Activated CD4-positive, alpha-beta T cell treated with anti-CD3 and anti-CD28 coated beads, Interleukin-2, amount 50 U/mL, for 16 hours (primary cell): ENCODE measurements around the gene DUSP15.

ENCODE experiments used
- DNase-seq: peaks from one replicate; pipeline ENCODE4 v3.0.0-alpha.2; 2020

Gene DUSP15

GRCh38 chr20:31890646-31891045 is 20.3 kb upstream of the DUSP15 start:
- no peak for DNase-seq

GRCh38 chr20:31883829-31884228 is 13.5 kb upstream of the DUSP15 start:
- no peak for DNase-seq

DNA sequence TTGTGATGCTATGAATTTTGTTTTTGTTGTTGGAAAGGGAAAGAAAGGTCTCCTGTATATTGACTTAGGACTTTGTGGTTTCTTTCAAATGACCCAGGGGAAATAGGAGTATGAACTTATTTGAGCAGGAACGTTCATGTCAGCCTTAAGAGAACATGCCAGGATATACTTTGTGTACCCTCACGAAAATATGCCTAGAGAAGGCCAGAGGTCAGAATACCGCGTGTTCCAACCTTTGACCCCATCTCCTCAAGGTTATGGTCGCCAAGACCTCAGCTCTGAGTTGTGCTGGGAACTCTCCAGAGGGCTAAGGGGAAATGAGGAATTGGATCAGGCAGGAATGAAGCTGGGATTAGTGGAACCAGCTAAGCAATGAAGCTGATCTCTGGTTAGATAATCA is 11.6 kb upstream of the DUSP15 start:
- DNase-seq: no peak

DNA sequence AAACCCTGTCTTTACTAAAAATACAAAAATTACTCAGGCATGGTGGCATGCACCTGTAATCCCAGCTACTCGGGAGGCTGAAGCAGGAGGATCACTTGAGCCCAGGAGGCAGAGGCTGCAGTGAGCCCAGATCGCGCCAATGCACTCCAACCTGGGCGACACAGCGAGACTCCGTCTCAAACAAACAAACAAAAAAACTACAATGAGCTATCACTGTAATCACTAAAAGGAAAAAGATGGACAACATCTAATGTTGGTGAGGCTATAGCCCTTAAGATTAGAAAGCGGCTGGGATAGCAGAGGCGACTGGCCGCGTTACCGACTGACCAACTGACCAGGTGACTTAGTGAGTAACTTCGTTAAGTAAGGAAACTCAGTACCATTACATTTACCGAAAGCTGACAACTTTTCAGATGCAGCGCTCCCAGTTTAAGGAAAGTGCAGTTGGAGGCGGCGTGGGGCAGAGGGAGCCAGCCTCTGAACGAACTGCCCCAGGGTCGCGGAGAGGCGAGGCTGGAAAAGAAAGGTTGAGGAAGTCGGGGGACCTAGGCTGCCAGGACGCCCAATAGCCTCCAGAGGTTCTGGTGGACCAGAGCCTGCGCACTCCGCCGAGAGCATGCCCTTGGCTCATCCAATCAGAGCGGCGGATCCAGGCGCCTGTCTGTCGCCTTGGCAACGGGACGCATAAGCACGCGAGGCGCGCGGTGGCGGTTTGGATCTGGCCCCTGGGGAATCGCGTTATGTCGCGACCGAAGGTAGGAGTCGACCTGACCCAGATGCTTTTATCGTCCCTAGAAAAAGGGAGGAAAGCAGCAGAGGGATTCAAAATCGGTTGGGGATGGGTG is 9.0 kb upstream of the DUSP15 start:
- DNase-seq: peak; percentile 89

GRCh38 chr20:31877684-31878083 is 7.4 kb upstream of the DUSP15 start:
- no peak for DNase-seq

DNA sequence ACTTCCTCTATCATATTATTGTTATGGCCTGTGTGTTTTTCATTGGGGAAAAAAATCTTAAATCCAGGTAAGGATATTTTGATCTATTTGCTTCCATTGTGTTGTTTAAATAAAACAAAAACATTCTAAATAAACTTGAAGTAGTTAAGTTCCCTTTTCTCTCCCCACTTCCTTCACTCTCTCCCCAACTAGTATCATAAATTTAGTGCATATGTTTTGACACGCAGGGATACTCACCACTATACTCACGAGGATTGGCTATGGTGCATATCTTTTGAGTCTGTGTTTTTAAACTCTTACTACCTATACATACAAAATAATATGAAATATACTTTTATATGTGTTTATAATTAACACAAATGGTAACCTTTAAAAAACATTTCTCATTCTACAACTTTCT is 5.3 kb upstream of the DUSP15 start:
- DNase-seq: no peak

GRCh38 chr20:31872406-31872805 is 2.1 kb upstream of the DUSP15 start:
- no peak for DNase-seq

DNA sequence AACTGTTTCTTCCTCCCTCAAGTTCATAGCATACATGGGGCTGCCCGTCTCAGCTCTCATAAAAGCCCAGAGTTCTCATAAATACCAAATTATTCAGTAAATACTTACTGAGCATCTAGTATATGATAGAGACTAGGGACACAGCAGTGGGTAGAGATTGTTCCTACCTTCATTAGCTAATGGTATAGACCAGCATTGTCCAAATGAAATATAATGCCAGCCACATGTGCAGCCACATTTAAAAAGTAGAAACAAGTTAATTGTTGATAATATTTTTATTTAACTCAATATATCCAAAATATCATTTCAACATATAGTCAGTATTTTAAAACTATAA is 1.3 kb upstream of the DUSP15 start:
- no peak for DNase-seq

- DNase-seq: no peak
Observed at GRCh38 chr20:31870726-31871617, 645 bp upstream of the DUSP15 start.

DNA sequence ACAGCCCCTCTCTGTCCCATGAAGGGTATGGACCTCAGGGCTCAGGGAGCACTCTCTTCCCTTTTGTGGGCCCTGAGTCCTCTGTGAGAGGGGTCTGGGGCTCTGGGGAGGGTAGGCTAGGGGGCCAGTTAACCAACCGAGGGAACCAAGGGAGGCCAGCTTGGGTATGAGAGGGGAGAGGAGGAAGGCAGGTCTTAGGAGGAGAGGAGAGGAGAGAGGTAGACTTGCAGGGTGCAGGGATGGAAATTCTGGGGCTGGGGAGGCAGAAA is 720 bp downstream of the DUSP15 start:
- DNase-seq: no peak

GRCh38 chr20:31868853-31869672 is 1.3 kb downstream of the DUSP15 start:
- DNase-seq: no peak

- no peak for DNase-seq
Observed at GRCh38 chr20:31866221-31866620, 4.1 kb downstream of the DUSP15 start.

- DNase-seq: no peak
Observed at GRCh38 chr20:31864521-31865400, 5.6 kb downstream of the DUSP15 start.

DNA sequence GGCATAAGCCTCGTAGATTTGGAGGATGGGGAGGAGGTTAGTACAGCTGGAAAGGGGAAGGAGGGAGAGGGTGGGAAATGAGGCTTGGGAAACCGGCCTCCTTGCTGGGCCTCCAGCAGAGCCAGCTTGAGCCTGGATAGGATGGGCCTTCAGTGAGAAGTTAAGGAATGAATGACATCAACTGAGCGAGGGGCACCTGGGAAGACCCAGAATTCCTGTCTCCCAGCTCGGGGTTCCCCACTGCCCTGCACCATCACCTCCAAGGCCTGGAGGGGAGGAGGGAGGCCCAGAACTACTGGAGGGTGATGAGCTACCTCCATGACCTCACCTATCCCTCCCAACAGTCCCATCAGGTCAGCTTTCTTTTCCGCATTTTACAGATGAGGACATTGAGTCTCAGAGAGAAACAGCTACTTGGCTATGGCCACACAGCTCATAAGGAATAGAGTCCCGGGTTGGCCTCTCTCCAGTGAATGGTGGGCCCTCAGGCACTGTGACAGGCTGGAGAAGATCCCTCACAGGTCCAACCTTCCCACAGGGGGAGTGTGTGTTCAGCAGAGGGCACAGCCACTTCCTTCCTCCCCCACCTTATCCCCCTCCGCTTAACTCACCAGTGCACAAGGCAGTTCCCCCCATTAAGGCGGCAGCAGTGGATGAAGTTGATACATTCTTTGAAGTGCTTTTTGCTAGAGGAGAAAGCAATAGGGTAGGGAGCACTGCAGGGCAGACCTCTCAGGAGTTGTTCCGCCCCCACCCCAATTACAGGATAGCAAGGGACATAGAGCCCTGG is 6.8 kb downstream of the DUSP15 start:
- DNase-seq: no peak

- DNase-seq: no peak
Observed at GRCh38 chr20:31862506-31862905, 7.8 kb downstream of the DUSP15 start.

DNA sequence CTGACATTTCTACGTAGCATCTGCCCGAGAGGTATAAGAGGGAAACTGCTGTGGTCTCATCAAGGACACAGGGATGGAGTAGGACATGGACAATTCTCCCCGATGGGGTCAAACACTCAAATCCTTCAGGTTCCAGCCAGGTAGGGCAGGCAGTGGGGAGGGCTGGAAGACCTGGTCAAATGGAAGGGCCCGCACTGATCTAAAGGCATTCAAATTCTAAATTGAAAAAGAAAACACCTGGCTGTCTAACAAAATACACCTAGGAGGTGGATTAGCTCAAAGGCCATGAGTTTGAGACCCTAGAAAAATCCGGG is 8.2 kb downstream of the DUSP15 start:
- no peak for DNase-seq

DNA sequence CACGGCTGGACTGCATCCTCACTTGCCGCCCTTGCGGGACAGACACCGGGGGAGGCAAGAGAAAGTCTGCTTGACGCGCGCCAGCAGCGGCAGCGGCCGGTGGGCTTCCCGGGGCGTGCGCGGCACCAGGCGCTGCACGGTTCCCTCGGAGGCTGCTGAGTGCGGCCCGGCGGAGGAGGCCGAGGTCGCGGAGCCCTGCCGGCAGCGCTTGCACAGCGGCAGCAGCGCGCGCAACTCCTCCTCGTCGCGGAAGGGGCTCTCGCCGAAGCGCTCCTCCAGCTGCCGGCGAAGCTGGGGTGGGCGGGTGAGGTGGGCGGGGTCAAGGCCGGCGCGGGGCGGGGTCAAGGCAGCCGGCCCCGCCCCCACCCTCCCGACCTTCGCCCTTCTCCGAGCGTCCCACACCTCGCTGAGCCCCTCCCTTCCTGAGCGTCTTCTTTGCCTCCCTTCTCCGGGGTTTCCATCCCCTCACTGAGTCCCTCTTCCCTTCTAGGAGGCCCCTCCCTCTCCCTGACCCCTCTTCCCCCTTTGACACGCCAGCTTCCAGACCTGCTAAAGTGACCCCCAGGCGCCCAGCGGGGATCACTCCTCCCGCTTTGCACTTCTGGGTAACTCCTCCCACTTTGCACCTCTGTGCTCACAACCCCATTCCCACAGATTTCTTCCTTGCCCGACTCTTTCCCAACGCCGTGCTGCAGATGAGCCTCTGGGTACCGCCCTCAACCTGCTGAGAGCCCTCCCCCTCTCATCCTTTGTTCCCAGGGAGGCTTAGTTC is 8.8 kb downstream of the DUSP15 start:
- DNase-seq: peak; percentile 69

DNA sequence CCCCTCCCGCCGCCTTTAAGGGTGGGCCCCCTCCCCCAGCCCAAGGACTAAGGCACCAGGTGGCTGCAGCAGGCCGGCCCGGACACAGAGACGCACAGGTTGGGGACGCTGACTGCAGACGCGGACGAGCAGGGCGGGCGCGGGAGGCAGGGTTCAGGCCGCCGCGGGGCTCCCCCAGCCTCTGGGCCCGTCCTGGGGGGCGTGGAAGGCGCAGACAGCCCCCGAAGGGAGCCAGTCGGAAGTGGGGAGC is 9.3 kb downstream of the DUSP15 start:
- DNase-seq: no peak

DNA sequence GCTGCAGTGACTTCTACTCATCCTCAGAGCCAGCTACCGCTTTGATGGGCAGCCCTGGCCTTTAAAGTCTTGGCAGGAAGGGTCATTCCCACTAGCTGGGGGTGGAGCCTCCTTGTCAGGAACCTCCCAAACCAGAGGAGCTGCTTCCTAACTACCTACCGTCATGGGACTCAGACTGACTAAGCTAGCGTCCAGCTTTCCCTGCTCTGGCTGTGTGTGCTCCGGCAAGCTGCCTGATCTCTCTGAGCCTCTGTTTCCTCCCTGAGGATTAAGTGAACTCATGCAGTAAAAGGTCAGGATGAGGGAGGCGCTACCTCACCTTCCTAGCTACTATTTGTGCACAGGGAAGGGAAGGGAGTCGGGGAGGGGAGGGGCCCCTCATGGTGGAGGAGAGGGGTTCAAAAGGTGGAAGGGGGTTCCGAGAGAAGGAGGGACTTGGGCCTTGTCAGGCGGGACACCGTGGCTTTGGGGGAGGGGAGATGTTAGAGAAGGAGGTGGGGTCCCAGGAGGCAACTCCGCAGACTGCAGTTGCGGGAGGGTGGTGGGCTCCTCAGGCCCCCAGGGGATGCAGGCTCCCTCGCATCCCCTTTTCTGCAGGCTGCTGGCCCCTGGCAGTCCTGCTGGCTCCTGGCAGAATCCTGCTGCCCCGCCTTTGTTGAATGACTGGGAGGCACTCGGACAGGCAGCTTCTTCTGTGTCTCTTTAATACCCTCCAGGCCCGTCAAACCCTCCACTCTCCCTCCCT is 9.8 kb downstream of the DUSP15 start:
- no peak for DNase-seq

DNA sequence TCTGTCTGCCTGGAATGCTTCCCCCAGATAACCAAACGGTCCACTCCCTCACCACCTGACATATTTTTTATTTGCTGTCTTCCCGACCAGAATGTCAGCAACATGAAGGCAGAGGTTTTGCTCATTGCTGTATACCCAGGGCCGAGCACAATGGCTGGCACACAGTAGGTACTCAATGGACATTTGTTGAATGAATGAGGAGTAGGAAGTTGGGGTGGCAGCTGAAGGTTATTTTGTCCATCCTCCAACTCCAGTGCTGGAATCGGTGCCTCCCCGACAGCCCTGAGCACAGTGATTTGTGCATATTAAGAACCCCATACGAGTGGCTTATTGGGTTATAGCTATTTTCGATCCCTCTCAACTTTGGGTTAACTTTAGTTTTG is 10.3 kb downstream of the DUSP15 start:
- no peak for DNase-seq
